Effector CD4-positive, alpha-beta T cell (primary cell): ENCODE data around the gene SPIRE1.

ENCODE experiments used
- DNase-seq: peaks from one replicate; pipeline ENCODE4 v3.0.0-alpha.2; 2020

SPIRE1 gene

GRCh38 chr18:12409469-12409868, 248.4 kb downstream of the SPIRE1 start:
- DNase-seq, result no peak

GRCh38 chr18:12408247-12408869, 249.5 kb downstream of the SPIRE1 start:
- DNase-seq, result no peak

- no peak for DNase-seq
Measured at GRCh38 chr18:12406371-12407111, 251.4 kb downstream of the SPIRE1 start.

GRCh38 chr18:12405066-12405465, 252.8 kb downstream of the SPIRE1 start:
- no peak for DNase-seq

GRCh38 chr18:12403601-12404506, 254.1 kb downstream of the SPIRE1 start:
- no peak for DNase-seq

- DNase-seq, result no peak
Measured at GRCh38 chr18:12401881-12402280, 256.0 kb downstream of the SPIRE1 start.

GRCh38 chr18:12399231-12399630, 258.7 kb downstream of the SPIRE1 start:
- DNase-seq, result no peak

GRCh38 chr18:12398625-12399024, 259.3 kb downstream of the SPIRE1 start:
- DNase-seq, result no peak

- DNase-seq, result no peak
Measured at GRCh38 chr18:12397793-12398192, 260.1 kb downstream of the SPIRE1 start.

- no peak for DNase-seq
Measured at GRCh38 chr18:12397254-12397653, 260.7 kb downstream of the SPIRE1 start.
